Calu3 (cell line): Measurements from ENCODE around the gene AKIP1. TPM values are rescaled to one million over a fixed set of nuclear protein-coding genes. Genes with fewer than 3 reads are reported as not detected.
"Not testable (repeated sequence)": the region's sequence is repeated elsewhere in the genome, so short reads cannot be mapped to it uniquely, and the experiment has no call there.

Source experiments
- BruUV-seq: library from RNA; stranded (reverse); fragments of 400-500 nt; replicated peaks from 2 replicates; lab custom pipeline; 2021; lab: Mats Ljungman, UMichigan
- CTCF ChIA-PET: fragments of 300-600 bp; sonication (Branson Sonifier 250); formaldehyde crosslinking; loops from one replicate; lab custom pipeline; 2022; ENCODE audit warnings: antibody characterized with exemption; lab: Charles Lee
- DNase-seq: peaks from one replicate; pipeline ENCODE4 v3.0.0; 2022
- H3K27ac Mint-ChIP-seq: one replicate; pipeline ENCODE4 v1.8.0; 2022; ENCODE audit warnings: mixed read lengths; ENCODE audit not compliant: unreplicated experiment
- H3K27me3 Mint-ChIP-seq: one replicate; pipeline ENCODE4 v1.8.0; 2022; ENCODE audit warnings: mixed read lengths; ENCODE audit not compliant: unreplicated experiment
- H3K36me3 Mint-ChIP-seq: one replicate; pipeline ENCODE4 v1.8.0; 2022; ENCODE audit warnings: mild to moderate bottlenecking, moderate library complexity, mixed read lengths; ENCODE audit not compliant: insufficient read depth, unreplicated experiment
- H3K4me1 Mint-ChIP-seq: one replicate; pipeline ENCODE4 v1.8.0; 2022; ENCODE audit warnings: mild to moderate bottlenecking, low read depth, mixed read lengths; ENCODE audit not compliant: unreplicated experiment
- H3K4me3 Mint-ChIP-seq: one replicate; pipeline ENCODE4 v1.8.0; 2022; ENCODE audit warnings: mild to moderate bottlenecking, low read depth, moderate library complexity, mixed read lengths; ENCODE audit not compliant: unreplicated experiment
- H3K9me3 Mint-ChIP-seq: one replicate; pipeline ENCODE4 v1.8.0; 2022; ENCODE audit warnings: low read depth, mixed read lengths; ENCODE audit not compliant: unreplicated experiment
- intact Hi-C: fragments of 100-400 bp; cut with micrococcal nuclease; formaldehyde crosslinking; loops from one replicate; pipeline ENCODE4 v1.10.0; 2022; ENCODE audit not compliant: unreplicated experiment
- total RNA-seq: library from RNA; stranded (reverse); gene quantifications from 2 replicates; pipeline ENCODE4 v1.2.3, GENCODE V29; 2022
- TF ChIP-seq, protein P1 (sequence below): fragments of 200-600 bp; IDR thresholded peaks from one replicate; pipeline ENCODE4 v1.8.0; 2022; ENCODE audit warnings: antibody characterized with exemption; ENCODE audit not compliant: unreplicated experiment

AKIP1 gene
- total RNA-seq, 1 experiment from 2014 or later: 23.0 TPM

- intact Hi-C loops: no loop called here
- no peaks in the 10 kb centered on the region for H3K9me3 Mint-ChIP-seq
Observed at GRCh38 chr11:8873741-8874405, 37.1 kb upstream of the AKIP1 start.

GRCh38 chr11:8878771-8879170 lies 32.2 kb upstream of the AKIP1 start:
- H3K4me3 Mint-ChIP-seq: no peak overlapping the region
- no peaks in the 10 kb centered on the region for H3K9me3 Mint-ChIP-seq
- no peak for DNase-seq
- CTCF ChIA-PET: no interaction called here
- no TSS peak for BruUV-seq
- H3K27ac Mint-ChIP-seq: no peak overlapping the region
- no peaks in the 10 kb centered on the region for H3K4me1 Mint-ChIP-seq
- peaks cover 29% of the 10 kb centered on the region for H3K27me3 Mint-ChIP-seq
- no peaks in the 10 kb centered on the region for H3K36me3 Mint-ChIP-seq
- TF ChIP-seq, protein P1, sequence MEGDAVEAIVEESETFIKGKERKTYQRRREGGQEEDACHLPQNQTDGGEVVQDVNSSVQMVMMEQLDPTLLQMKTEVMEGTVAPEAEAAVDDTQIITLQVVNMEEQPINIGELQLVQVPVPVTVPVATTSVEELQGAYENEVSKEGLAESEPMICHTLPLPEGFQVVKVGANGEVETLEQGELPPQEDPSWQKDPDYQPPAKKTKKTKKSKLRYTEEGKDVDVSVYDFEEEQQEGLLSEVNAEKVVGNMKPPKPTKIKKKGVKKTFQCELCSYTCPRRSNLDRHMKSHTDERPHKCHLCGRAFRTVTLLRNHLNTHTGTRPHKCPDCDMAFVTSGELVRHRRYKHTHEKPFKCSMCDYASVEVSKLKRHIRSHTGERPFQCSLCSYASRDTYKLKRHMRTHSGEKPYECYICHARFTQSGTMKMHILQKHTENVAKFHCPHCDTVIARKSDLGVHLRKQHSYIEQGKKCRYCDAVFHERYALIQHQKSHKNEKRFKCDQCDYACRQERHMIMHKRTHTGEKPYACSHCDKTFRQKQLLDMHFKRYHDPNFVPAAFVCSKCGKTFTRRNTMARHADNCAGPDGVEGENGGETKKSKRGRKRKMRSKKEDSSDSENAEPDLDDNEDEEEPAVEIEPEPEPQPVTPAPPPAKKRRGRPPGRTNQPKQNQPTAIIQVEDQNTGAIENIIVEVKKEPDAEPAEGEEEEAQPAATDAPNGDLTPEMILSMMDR: no peak
- intact Hi-C loops: no loop called here

More at GRCh38 chr11:8873741-8874405, 37.1 kb upstream of the AKIP1 start:
- no peak overlapping the region for H3K4me3 Mint-ChIP-seq
- no peak for DNase-seq
- CTCF ChIA-PET: no interaction called here
- peaks cover 9% of the 10 kb centered on the region for H3K27me3 Mint-ChIP-seq
- BruUV-seq: no TSS peak
- TF ChIP-seq, protein P1: no peak
- H3K27ac Mint-ChIP-seq: no peak overlapping the region
- H3K36me3 Mint-ChIP-seq: no peaks in the 10 kb centered on the region
- H3K4me1 Mint-ChIP-seq: no peaks in the 10 kb centered on the region

DNA sequence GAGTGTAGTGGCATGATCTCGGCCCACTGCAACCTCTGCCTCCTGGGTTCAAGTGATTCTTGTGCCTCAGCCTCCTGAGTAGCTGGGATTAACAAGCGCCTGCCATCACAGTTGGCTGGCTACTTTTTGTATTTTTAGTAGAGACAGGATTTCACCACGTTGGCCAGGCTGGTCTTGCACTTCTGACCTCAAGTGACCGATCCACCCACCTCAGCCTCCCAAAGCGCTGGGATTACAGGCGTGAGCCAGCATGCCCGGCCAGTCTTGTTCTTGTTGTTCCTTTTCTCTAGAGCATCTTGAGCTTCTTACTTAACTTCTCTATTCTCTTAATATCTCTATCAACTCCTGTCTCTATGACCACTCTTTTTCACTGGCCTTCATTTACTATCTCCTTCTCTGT lies 29.4 kb upstream of the AKIP1 start:
- BruUV-seq, DNase-seq, H3K9me3 Mint-ChIP-seq, CTCF ChIA-PET, H3K4me1 Mint-ChIP-seq, H3K36me3 Mint-ChIP-seq, intact Hi-C loops, H3K27ac Mint-ChIP-seq, H3K4me3 Mint-ChIP-seq: not testable (repeated sequence)
- H3K27me3 Mint-ChIP-seq: peaks cover 29% of the 10 kb centered on the region

GRCh38 chr11:8886322-8886721 lies 24.7 kb upstream of the AKIP1 start:
- H3K9me3 Mint-ChIP-seq: peaks cover 3% of the 10 kb centered on the region
- no peaks in the 10 kb centered on the region for H3K36me3 Mint-ChIP-seq
- H3K4me1 Mint-ChIP-seq: no peaks in the 10 kb centered on the region
- intact Hi-C loops: no loop called here
- TF ChIP-seq, protein P1: no peak
- no peak for DNase-seq
- CTCF ChIA-PET: no interaction called here
- H3K4me3 Mint-ChIP-seq: no peak overlapping the region
- peaks cover 18% of the 10 kb centered on the region for H3K27me3 Mint-ChIP-seq
- no TSS peak for BruUV-seq
- no peak overlapping the region for H3K27ac Mint-ChIP-seq

GRCh38 chr11:8891185-8891584 lies 19.8 kb upstream of the AKIP1 start:
- peaks cover 31% of the 10 kb centered on the region for H3K27me3 Mint-ChIP-seq
- H3K4me3 Mint-ChIP-seq, BruUV-seq, H3K27ac Mint-ChIP-seq, DNase-seq, intact Hi-C loops, H3K9me3 Mint-ChIP-seq, H3K36me3 Mint-ChIP-seq, H3K4me1 Mint-ChIP-seq: not testable (repeated sequence)
- CTCF ChIA-PET: interaction anchor here (0.6 kb wide), 1 partner anchor 350 kb away, joined by 3 read pairs; no protein-coding TSS in a partner anchor
